Measurements from ENCODE around the gene NR0B1. TPM values are rescaled to one million over a fixed set of nuclear protein-coding genes. Genes with fewer than 3 reads are reported as not detected.

Gene NR0B1
- total and polyA plus RNA-seq, 2 experiments from 2014 or later, result 0.26 to 0.45 TPM

DNA sequence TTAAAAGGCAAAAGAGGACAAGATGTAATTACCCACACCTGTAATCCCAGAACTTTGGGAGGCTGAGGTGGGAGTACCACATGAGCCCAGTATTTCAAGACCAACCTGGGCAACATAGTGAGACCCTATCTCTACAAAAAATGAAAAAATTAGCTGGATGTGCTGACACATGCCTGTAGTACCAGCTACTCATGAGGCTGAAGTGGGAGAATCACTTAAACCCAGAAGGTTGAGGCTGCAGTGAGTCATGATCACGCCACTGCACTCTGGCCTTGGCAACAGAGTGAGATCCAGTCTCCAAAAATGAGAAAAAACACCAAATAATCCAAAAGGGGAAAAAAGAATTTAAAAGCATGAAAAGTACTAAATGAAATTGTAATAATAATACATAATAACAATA, 30.8 kb downstream of the NR0B1 start:
- no peak overlapping the region for H2AFZ ChIP-seq
- no peaks in the 10 kb centered on the region for H3K36me3 Mint-ChIP-seq (ENCODE audit: low read depth)
- DNase-seq (ENCODE audit: low spot score), result no peak
- H3K4me3 Mint-ChIP-seq, result no peak overlapping the region
- no peaks in the 10 kb centered on the region for H3K9me3 Mint-ChIP-seq
- no peaks in the 10 kb centered on the region for H3K27me3 ChIP-seq (ENCODE audit: insufficient read depth)
- no peaks in the 10 kb centered on the region for H3K4me1 ChIP-seq (ENCODE audit: insufficient read depth)
- no peaks in the 10 kb centered on the region for H4K20me1 ChIP-seq (replicated peaks; ENCODE audit: insufficient read depth)
- ATAC-seq, result no peak
- no peaks in the 10 kb centered on the region; the same call in 2 of the 3 replicates for H3K4me1 Mint-ChIP-seq
- TF ChIP-seq CREB1 (CRISPR knock-in tag; IDR thresholded peaks at IDR 0.05; ENCODE audit: low read depth), result no peak
- TF ChIP-seq EZH2 (IDR thresholded peaks at IDR 0.05; ENCODE audit: low read depth, unreplicated experiment), result no peak
- TF ChIP-seq REST (IDR thresholded peaks at IDR 0.05; ENCODE audit: unreplicated experiment), result no peak
- no peak for TF ChIP-seq STAT1 (IDR thresholded peaks at IDR 0.05; ENCODE audit: unreplicated experiment)
- TF ChIP-seq EZH2phosphoT487 (IDR thresholded peaks at IDR 0.05; ENCODE audit: unreplicated experiment), result no peak
- TF ChIP-seq POLR2AphosphoS5 (IDR thresholded peaks at IDR 0.05; ENCODE audit: low read depth), result no peak
- TF ChIP-seq ZNF331 (CRISPR knock-in tag; IDR thresholded peaks at IDR 0.05; ENCODE audit: low read depth), result no peak
- TF ChIP-seq JUNB (IDR thresholded peaks at IDR 0.05; ENCODE audit: unreplicated experiment), result no peak
- no peak for TF ChIP-seq ZNF114 (CRISPR knock-in tag; IDR thresholded peaks at IDR 0.05)
- TF ChIP-seq ZNF462 (CRISPR knock-in tag; IDR thresholded peaks at IDR 0.05), result no peak
- no peak for TF ChIP-seq ETS1 (IDR thresholded peaks at IDR 0.05)
- no peak for TF ChIP-seq NANOG (IDR thresholded peaks at IDR 0.05; ENCODE audit: borderline replicate concordance)
- H3K27ac Mint-ChIP-seq, result no peak overlapping the region
- H3K27me3 Mint-ChIP-seq (ENCODE audit: insufficient read depth, low read depth, poor library complexity), result no peaks in the 10 kb centered on the region
- no peaks in the 10 kb centered on the region for H3K36me3 ChIP-seq (ENCODE audit: insufficient read depth)
- H3K4me3 ChIP-seq, result no peak overlapping the region
- no peaks in the 10 kb centered on the region for H3K79me2 ChIP-seq (replicated peaks; ENCODE audit: insufficient read depth)
- H3F3A ChIP-seq (replicated peaks; ENCODE audit: low read depth), result no peaks in the 10 kb centered on the region
- no peaks in the 10 kb centered on the region for H3K9me2 ChIP-seq (ENCODE audit: insufficient read depth)
- no peak overlapping the region for H3K4me2 ChIP-seq
- no peak overlapping the region for H3K27ac ChIP-seq (ENCODE audit: low read depth)

Measured in GM23338 (cell line).